ENCODE results near the gene ZNF316.
"Not testable (repeated sequence)": the region's sequence is repeated elsewhere in the genome, so short reads cannot be mapped to it uniquely, and the experiment has no call there.

Gene ZNF316

DNA sequence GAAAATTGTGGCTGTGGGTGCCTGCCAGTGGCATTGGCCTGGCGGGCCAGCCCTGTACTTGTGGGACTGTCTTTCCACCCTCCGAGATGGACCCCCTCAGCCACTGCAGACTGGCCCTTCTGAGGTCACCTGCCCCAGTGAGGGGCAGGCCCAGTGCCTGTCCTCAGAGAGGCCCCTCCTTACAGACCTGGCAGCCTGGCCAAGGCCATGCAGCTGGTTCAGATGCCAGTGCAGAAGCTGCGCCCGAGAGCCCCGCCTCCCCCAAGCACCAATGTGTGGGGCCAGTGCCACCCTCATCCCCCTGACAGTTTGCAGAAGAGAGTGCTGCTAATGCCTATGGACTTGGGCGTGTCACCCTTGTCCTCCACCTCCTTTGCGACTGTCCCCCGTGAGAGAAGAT lies 10.0 kb downstream of the ZNF316 start:
- no peak for DNase-seq (ENCODE audit: low read depth in 2 of 2)

DNA sequence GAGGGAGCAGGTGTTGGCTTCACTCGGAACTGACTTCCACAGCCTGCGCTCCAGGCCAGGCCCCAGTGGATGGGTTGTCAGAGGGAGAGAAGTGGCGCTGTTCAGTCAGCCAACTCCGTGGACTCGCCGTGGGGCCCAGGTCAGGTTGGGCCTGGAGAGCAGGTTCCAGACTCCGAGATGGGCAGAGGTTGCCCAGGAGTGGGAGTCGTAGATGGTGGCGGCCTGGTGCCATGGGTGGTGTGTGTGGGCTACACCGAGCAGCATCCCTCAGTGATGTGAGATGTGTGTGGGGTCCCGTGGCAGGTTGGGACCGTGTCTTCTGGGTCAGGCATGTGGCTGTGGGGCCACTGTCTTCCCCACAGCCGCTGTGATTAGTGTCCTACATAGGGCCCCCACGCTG lies 10.4 kb downstream of the ZNF316 start:
- no peak for DNase-seq (ENCODE audit: low read depth in 2 of 2)

DNA sequence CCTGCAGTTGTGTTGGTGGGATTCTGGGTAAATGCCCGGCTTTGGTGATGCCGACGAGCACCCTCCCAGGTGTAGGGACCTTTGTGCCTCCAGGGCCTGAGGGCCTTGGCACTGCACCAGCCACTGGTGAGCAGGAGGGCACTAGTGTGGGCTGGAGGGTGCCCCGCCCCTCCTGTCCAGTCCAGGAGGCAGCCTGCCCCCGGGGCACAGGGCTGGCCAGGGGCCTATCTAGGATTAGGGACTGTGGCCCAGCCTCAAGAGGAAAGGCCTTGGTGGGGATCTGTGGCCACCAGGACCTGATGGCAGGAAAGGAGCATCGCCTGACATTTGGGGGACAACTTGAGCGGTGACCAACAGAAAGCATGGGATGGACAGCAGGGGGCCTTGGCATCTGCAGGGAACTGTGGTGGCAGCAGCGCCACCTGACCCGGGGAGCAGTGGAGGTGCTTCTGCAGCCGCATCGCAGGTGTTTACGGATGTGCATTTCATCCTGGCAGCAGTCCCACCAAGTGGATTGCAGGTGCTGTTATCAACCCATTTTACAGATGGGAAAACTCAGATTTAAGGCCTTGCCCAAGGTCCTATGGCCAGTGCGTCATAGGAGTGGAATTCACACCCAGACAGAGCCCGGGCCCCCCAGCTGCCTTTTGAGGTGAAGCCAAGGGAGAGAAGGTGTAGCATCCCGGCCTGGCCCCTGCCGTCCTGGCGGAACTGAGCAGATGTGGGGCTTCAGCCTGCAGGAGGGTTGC lies 11.1 kb downstream of the ZNF316 start:
- DNase-seq (ENCODE audit: low read depth in 2 of 2): no peak

DNA sequence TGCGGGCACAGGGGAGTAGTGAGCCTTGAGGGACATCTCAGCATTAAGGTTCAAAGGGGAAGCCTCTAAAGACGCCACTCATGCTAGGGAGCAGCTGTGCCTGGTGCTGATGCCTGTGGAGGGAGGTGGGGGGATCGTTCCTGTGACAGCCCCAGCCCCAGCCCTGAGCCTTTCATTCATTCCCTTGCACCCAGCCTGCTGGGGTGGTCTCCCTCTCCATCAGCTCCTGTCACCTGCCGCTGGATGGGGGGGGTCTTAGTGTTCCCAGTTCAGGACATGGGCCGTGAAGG lies 11.6 kb downstream of the ZNF316 start:
- DNase-seq (ENCODE audit: low read depth in 2 of 2): no peak

DNA sequence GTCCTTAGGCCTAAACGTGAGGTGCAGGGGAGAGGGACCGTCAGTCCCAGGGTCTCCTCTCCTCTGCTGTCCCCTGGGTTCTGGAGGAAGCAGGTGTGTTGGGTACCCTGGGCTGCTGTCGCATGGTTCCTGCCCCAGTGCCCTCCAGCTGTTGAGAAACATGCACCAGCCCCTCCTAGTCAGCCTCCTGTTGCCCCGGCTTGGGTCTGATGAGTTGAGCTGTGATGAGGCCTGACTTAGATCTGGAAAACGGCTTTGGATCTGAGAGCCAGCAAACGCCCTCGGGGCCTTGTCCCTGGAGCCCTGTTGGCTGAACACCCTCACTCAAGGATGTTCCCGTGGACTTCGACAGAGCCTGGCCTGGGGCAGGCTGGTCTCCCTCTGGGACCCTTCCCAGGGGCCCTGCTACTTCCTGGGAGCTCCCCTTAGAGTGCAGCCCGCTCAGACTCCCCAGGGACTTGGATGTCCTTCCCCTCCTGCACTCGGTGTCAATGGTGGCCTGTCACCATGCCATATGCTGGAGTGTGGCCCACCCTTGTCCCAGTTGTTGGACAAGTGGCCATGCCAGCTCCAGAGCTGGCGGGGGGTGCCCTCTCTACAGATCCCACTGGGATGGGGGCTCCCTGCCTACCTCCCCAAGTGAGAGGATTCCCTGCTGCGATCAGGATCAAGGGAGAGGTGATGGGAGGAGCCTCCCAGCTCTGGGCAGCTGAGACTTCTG lies 12.3 kb downstream of the ZNF316 start:
- no peak for DNase-seq (ENCODE audit: low read depth in 2 of 2)

DNA sequence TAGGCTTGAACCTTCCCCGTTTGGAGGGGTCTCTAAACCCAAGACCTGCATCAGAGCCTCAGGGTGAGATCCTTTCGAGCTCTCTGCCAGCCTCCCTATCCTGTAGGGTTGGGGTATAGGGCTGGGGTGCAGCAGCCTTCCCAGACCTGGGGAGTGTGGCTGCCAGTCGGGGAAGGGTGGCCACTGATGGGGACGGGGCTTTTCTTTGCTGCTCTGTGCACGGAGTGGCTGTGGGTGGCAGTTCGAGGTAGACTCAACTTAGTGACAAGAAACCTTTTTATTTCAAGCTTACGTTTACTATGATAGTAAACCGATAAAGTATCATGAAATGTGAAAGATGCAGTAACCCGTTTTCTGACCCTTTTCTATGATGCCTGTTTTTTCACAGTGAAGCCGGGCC lies 13.0 kb downstream of the ZNF316 start:
- DNase-seq (ENCODE audit: low read depth in 2 of 2): no peak

DNA sequence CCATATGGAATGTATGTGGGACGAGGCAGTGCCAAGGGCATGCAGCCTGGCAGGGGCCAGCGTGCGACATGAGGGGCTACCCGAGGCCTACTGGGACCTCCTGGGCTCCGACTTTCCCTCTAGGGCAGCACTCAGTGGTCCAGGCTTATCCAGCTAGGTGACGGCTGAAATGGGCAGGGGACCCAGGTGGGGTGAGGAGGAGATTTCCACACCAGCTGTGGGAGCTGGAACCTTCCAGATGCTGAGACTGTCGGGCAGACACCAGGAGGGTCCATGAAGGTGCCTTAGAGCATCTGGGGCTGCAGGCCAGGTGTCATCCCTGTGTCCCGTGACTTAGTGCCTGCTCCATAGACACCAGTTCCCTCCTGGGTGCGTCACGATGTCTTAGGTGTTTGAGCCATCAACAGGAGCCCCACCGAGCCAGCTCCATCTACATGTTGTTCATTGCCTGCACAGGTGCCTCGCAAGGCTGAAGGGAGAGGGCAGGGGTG lies 13.4 kb downstream of the ZNF316 start:
- DNase-seq (ENCODE audit: low read depth in 2 of 2): no peak

DNA sequence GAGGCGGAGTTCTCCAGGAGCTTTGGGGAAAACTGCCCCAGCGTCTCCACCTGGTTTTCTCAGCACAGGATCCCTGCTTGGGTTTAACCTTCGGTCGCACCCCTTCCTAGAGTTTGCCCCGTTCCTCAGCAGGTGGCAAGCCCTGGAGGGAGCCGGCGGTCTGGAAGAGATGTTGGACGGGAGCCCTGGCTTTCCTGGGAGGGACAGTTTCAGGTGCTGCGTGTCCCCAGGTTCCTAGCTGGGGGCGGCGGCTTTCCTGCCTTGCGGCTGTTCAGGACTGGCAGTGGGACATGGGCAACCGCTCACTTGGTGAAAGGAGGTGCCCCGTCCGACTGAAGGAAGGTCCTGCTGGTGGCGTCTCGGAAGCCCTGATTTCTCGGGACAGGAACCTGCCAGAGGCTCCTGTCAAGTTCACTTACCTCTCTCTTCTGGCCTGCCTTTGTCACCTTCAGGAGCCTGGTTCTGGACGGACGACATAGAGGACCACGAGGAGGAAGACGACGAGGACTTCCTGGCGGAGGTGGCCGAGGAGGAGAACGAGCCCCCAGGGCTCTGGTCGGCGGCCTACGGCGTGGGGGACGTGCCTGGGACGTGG lies 14.8 kb downstream of the ZNF316 start:
- DNase-seq (ENCODE audit: low read depth in 2 of 2): no peak

DNA sequence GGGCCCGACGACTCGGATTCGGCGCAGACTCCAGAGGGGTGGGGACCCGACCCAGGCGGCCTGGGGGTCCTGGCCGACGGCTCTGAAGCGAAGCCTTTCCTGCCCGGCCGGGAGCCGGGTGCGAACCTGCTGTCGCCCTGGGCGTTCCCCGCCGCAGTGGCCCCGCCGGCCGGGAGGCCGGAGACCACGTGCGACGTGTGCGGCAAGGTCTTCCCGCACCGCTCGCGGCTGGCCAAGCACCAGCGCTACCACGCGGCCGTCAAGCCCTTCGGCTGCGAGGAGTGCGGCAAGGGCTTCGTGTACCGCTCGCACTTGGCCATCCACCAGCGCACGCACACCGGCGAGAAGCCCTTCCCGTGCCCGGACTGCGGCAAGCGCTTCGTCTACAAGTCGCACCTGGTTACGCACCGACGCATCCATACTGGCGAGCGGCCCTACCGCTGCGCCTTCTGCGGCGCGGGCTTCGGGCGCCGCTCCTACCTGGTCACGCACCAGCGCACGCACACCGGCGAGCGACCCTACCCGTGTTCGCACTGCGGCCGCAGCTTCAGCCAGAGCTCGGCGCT lies 15.4 kb downstream of the ZNF316 start:
- DNase-seq (ENCODE audit: low read depth in 2 of 2): no peak

DNA sequence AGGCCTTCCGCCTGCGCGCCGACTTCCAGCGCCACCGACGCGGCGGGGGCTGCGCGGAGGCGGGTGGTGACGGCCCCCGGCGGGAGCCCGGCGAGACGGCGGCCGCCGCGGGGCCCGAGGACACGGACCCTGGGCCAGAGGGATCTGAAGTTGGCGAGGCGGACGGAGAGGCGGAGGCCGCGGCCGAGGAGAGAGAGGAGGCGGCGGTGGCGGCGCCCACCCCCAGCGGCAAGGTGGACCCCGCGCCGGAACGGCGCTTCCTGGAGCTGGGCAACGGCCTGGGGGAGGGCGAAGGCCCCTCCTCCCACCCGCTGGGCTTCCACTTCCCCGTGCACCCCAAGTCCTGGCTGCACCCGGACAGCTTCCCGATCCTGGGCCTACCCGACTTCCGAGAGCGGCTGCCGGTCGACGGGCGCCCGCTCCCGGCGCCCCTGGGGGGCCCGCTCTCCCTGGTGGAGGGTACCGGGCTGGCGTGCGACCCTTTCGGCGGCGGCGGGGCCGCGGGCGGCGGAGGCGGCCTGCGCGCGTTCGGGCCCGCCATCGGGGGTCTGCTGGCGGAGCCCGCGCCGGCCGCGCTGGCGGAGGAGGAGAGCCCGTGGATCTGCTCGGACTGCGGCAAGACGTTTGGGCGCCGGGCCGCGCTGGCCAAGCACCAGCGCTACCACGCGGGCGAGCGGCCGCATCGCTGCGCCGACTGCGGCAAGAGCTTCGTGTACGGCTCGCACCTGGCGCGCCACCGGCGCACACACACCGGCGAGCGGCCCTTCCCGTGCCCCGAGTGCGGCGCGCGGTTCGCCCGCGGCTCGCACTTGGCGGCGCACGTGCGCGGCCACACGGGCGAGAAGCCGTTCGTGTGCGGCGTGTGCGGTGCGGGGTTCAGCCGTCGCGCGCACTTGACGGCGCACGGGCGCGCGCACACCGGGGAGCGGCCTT lies 16.2 kb downstream of the ZNF316 start:
- no peak for DNase-seq (ENCODE audit: low read depth in 2 of 2)

DNA sequence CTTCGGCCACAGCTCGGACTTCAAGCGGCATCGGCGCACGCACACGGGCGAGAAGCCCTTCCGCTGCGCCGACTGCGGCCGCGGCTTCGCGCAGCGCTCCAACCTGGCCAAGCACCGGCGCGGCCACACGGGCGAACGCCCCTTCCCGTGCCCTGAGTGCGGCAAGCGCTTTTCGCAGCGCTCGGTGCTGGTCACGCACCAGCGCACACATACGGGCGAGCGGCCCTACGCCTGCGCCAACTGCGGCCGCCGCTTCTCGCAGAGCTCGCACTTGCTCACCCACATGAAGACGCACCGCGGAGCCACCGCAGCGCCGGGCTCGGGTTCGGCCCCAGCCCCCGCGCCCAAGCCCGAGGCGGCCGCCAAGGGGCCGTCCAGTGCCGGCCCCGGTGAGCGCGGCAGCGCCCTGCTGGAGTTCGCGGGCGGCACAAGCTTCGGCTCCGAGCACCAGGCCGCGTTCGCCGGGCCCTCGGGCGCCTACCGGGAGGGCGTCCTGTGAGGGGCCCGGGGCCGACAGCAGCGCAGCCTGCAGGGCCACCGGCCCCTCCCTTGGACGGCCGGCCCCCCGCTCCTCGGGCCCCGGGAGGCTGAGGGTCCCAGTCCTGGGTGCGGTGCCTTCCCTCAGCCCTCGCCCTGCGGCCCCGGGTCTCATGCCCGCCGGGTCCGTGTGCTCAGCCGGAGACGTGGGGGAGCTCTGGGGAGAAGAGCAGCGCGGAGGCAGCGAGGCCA lies 17.2 kb downstream of the ZNF316 start:
- no peak for DNase-seq (ENCODE audit: low read depth in 2 of 2)

DNA sequence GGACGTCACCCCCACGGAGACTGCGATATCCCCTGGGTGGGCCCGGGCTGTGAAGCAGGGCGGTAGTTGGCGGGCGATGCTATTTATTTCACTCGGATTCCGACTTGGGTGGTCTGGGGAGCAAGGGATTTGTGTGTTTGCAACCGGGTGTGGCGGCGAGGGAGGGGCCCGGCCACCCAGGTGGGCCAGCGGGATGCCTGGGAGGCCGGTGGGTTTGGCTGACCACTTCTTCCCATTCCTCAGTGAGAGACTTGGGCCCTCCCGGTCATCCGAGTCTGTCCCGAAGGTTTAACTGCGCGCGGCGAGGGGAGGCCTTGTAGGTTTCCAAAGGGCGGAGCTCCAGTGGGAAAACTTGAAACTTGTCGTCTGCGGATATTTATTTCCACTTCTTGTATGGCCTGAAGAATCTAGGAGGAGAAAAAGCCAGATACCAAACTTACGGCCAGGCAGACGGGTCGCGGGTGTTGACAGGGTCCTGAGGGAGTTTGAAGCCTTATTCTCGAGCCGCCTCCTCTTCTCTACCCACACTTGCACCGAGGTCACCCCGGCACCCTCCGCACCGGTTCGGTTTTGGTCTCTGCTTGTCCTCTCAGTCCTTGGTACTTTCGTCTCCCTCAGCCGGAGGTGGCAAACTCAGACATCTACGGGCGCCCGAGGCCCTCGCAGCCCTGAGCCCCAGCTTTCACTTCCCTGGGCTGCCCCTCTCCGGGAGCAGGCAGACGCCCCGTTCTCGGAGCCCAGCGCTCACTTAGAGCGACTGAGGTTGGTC lies 17.9 kb downstream of the ZNF316 start:
- DNase-seq (ENCODE audit: low read depth in 2 of 2): no peak

DNA sequence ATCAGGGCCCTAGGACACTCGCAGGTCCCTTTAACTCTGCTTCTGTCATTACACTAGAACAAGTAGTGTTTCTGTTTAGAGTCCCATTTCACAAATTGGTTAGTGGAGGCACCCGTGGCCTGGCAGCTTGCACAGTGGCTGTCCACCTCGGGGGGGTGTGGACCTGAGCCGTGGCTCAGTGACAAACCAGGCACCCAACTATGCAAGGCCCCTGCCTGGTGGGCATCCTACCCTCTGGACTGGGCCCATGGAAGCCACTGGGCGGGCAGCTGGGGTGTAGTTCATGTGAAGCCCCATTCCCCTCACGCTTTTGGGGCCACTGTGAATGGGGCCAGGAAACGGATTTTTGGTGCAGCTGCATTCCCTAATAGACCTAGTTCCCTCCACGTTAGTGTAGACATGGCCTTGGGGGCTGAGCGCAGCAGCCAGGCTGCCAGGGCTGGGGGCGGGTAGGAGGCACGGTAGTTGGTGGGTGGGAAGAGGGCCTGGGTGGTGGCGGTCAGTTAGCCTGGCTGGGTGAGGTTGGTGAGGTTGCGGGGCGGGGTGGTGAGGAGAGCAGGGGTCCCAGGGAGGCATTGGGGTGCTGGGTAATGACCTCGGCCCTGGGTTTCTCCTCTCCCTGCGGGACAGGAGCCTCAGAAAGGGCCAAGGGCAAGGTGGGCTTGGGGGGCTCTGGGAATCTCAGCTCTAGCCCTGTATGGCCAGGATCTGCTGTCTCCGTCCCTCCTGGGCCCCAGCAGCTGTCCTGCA lies 18.7 kb downstream of the ZNF316 start:
- no peak for DNase-seq (ENCODE audit: low read depth in 2 of 2)

DNA sequence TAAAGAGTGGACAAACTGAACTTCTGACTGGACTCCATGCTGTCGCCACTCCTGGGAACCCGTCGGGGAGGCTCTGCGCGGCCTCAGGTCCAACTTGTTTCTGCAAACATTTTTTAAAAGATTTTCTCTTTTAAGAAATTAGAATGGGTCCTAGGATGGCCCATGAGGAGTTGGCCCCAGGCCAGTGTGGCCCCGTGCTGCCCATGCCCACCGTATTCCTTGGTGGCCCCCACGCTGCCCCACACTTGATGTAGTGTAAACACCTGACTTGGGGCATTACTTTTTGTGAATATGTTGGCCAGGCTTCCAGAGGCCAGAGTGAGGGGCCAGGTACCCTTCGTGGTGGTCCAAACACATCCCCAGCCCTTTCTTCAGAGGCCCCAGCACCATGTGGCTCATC lies 19.3 kb downstream of the ZNF316 start:
- no peak for DNase-seq (ENCODE audit: low read depth in 2 of 2)

DNA sequence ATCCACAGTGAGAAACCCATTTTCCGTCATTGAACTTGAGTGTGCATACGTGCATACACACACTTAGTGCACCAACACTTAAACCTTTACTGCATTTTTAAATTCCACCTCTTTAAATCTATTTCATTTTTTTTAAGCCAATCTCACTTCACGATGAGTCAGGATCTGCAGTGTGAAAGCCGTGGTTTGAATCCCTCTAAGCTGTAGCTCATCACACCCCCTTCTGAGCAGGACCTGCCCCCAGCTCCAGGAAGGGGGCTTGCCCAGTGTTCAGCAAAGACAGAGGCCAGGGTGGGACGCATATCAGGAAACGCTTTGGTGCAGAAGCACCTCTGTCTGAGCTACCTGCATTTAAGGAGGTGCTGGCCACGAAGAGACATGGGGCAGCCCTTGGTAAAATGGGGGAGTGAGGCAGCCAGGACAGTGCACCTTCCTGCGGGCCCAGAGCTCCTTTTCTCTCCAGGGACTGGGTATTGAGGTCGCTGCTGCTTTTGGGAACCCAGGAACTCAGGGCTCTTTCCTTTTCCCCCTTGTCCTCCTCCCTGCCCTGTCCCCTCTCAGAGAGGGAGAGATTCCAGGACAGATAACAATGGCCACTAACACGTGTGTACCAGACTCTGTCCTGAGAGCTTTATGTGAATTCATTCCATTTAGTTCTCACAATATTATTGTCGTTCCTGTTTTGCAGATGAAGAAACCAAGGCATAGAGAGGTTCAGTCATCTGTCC lies 21.7 kb downstream of the ZNF316 start:
- no peak for DNase-seq (ENCODE audit: low read depth in 2 of 2)

DNA sequence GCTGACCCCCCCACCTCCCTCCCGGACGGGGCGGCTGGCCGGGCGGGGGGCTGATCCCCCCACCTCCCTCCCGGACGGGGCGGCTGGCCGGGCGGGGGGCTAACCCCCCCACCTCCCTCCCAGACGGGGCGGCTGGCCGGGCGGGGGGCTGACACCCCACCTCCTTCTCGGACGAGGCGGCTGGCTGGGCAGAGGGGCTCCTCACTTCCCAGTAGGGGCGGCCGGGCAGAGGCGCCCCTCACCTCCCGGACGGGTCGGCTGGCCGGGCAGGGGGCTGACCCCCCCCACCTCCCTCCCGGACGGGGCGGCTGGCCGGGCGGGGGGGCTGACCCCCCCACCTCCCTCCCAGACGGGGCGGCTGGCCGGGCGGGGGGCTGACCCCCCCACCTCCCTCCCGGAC lies 33.7 kb downstream of the ZNF316 start:
- DNase-seq (ENCODE audit: low read depth in 2 of 2): not testable (repeated sequence)

DNA sequence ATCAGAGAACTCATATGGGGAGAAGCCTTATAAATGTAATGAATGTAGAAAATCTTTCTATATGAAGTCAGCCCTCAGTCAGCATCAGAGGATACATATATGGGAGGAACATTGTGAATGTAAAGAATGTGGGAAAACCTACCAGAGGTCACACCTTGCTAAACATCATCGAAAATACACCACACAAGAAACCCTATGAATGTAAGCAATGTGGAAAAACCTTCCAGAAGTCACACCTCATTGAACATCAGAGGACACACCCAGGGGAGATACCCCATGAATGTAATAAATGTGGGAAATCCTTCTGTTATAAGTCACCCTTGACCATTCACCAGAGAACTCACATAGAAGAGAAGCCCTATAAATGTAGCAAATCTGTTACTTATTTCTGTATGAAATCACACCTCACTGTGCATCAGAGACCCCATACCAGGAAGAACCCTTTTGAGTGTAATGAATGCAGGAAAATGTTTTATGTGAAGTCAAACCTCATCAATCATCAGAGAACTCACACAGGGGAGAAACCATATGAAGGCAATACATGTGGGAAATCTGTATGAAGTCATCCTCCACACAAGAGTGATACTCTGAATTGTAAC lies 38.8 kb downstream of the ZNF316 start:
- DNase-seq (ENCODE audit: low read depth in 2 of 2): no peak

DNA sequence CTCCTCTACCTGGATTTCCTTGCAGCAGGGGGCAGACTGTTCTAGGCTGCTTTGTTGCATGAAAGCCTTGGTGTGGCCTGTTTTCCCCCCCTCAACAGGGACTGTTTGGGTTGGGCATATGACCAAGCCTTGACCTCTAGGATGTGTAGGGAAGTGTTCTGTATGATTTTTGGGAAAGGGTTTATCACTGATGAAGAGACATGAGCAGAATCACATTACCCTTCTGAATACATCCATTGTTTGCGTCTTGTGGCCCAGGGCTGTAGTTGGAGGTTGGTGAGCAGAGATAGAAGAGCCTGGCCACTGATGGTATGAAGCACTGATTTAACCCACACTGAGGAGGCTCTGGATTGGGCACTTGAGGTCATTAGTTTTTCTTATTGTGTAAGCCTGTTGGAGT lies 43.0 kb downstream of the ZNF316 start:
- no peak for DNase-seq (ENCODE audit: low read depth in 2 of 2)

Measured in stimulated activated CD8-positive, alpha-beta memory T cell treated with anti-CD3 and anti-CD28 coated beads, Interleukin-7, amount 100 ng/mL, for 4 hours (primary cell).